Measurements from ENCODE around the gene RB1.

DNA sequence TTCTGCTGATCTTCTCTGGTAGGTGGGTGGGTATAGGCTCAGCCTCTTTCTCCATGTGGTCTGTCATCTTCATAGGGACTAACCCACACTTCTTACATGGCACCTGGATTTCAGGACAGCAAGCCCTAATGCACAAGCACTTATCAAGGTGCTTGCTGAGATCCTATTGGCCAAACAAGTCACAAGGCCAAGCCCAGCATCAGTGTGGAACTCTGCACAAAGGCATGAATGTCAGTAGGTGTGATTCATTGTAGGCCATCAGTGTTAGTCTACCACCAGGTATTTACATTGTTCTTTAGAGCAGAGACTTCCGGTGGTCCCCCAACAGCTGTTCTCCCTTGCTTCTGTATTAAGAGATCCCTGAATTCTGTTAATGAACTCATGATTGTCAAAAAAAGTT is 8.3 kb upstream of the RB1 start:
- TF ChIP-seq, protein P1, sequence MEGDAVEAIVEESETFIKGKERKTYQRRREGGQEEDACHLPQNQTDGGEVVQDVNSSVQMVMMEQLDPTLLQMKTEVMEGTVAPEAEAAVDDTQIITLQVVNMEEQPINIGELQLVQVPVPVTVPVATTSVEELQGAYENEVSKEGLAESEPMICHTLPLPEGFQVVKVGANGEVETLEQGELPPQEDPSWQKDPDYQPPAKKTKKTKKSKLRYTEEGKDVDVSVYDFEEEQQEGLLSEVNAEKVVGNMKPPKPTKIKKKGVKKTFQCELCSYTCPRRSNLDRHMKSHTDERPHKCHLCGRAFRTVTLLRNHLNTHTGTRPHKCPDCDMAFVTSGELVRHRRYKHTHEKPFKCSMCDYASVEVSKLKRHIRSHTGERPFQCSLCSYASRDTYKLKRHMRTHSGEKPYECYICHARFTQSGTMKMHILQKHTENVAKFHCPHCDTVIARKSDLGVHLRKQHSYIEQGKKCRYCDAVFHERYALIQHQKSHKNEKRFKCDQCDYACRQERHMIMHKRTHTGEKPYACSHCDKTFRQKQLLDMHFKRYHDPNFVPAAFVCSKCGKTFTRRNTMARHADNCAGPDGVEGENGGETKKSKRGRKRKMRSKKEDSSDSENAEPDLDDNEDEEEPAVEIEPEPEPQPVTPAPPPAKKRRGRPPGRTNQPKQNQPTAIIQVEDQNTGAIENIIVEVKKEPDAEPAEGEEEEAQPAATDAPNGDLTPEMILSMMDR (IDR thresholded peaks at IDR 0.05) = no peak
- no peak for TF ChIP-seq POLR2A (IDR thresholded peaks at IDR 0.05)
